Measurements from ENCODE around the gene ITLN2.
"Not testable (repeated sequence)": the region's sequence is repeated elsewhere in the genome, so short reads cannot be mapped to it uniquely, and the experiment has no call there.

ITLN2 gene

GRCh38 chr1:160904783-160905616 lies 49.6 kb downstream of the ITLN2 start:
- no peak for ATAC-seq

GRCh38 chr1:160902251-160902650 lies 52.4 kb downstream of the ITLN2 start:
- not testable (repeated sequence) for ATAC-seq

DNA sequence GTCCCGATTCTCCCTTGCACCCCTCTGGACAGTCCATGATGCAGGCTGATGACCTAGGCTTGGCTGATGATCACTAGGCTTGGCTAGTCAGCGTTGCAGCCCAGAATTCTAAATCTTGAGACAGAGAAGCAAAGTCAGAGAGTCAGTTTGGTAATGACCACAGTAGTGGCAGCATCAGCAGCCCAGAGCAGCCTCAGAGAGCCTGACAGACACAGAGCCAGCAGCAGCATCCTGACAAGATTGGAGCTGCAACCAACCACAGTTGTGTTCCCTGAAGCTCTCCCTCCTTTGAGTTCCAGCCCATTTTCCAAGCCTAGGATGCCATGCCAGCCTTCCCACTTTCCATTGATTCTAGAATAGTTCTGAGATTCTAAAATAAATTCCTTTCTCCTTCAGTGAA lies 52.8 kb downstream of the ITLN2 start:
- ATAC-seq, result no peak

GRCh38 chr1:160900683-160901082 lies 53.9 kb downstream of the ITLN2 start:
- not testable (repeated sequence) for ATAC-seq
